GM12878 (cell line): ENCODE results near the gene TAAR9. TPM values are rescaled to one million over a fixed set of nuclear protein-coding genes. Genes with fewer than 3 reads are reported as not detected.

Experiments
- ATAC-seq: fragments of 200-7000 bp; cut with Tn5 transposase; 3 replicates; pipeline ENCODE4 v1.9.1; 2020; ENCODE audit warnings: mild to moderate bottlenecking, moderate library complexity
- BruUV-seq: library from RNA; stranded (reverse); fragments of 400-500 nt; replicated peaks from 2 replicates; lab custom pipeline; 2021; lab: Mats Ljungman, UMichigan
- CTCF ChIA-PET: fragments of 300-600 bp; sonication (Branson Sonifier 250); formaldehyde crosslinking; extraction: SDS; loops from one replicate; lab custom pipeline; 2021; ENCODE audit warnings: inconsistent platforms; lab: Yijun Ruan, JAX
- POLR2A ChIA-PET: fragments of 350-600 bp; formaldehyde crosslinking; extraction: SDS; loops from one replicate; lab custom pipeline; 2021; ENCODE audit warnings: inconsistent platforms; lab: Charles Lee
- RAD21 ChIA-PET: fragments of 300-600 bp; sonication (Branson Sonifier 250); formaldehyde crosslinking; loops from one replicate; lab custom pipeline; 2023; ENCODE audit warnings: antibody characterized with exemption; ENCODE audit not compliant: unreplicated experiment; lab: Charles Lee
- SMC1A ChIA-PET: fragments of 300-600 bp; sonication (Branson Sonifier 250); formaldehyde crosslinking; loops from one replicate; lab custom pipeline; 2023; ENCODE audit not compliant: unreplicated experiment, uncharacterized antibody; lab: Charles Lee
- DNase-seq: peaks from one replicate; pipeline ENCODE4 v3.0.0-alpha.2; 2011; ENCODE audit warnings: low read depth, low spot score
- FAIRE-seq: peaks from 3 replicates; lab custom pipeline; 2011; peaks lifted over from hg19 to GRCh38; lab: Jason Lieb, UNC
- H2AFZ ChIP-seq: 2 replicates; pipeline ENCODE4 v1.6.0; 2011; ENCODE audit warnings: low read depth, low read length, control low read depth; ENCODE audit not compliant: control insufficient read depth
- H3K27ac ChIP-seq: 2 replicates; pipeline ENCODE4 v1.5.1; 2011; ENCODE audit warnings: control low read depth; ENCODE audit not compliant: control insufficient read depth, insufficient read depth
- H3K27me3 ChIP-seq, 2 experiments: replicated peaks in 1 of 2; 2 replicates each; pipeline versions ENCODE4 v1.6.0 to v1.6.1; 2011; ENCODE audit warnings: low read length in 1 of 2; ENCODE audit not compliant: control insufficient read depth in 2 of 2, insufficient read depth in 2 of 2
- H3K36me3 ChIP-seq, 2 experiments: 2 replicates each; pipeline ENCODE4 v1.5.1; 2011; ENCODE audit warnings: low read length in 1 of 2; ENCODE audit not compliant: control insufficient read depth in 2 of 2, insufficient read depth in 2 of 2
- H3K4me1 ChIP-seq: 2 replicates; pipeline ENCODE4 v1.6.1; 2011; ENCODE audit warnings: mild to moderate bottlenecking, low read length, moderate library complexity, mixed read lengths; ENCODE audit not compliant: control insufficient read depth, insufficient read depth
- H3K4me2 ChIP-seq: 2 replicates; pipeline ENCODE4 v1.6.0; 2011; ENCODE audit warnings: control low read depth; ENCODE audit not compliant: control insufficient read depth, insufficient read depth
- H3K4me3 ChIP-seq: fragments of 200-600 bp; sonication (generic); 2 replicates; pipeline ENCODE4 v1.5.1; 2016
- H3K79me2 ChIP-seq: 2 replicates; pipeline ENCODE4 v1.6.0; 2011; ENCODE audit warnings: low read length; ENCODE audit not compliant: control insufficient read depth, insufficient read depth
- H3K9ac ChIP-seq: 2 replicates; pipeline ENCODE4 v1.8.0; 2011; ENCODE audit warnings: low read length, control low read depth, mixed read lengths; ENCODE audit not compliant: control insufficient read depth, insufficient read depth
- H3K9me3 ChIP-seq: replicated peaks from 3 replicates; pipeline ENCODE4 v1.5.1; 2011; ENCODE audit warnings: mild to moderate bottlenecking, low read length; ENCODE audit not compliant: control insufficient read depth, insufficient read depth
- H4K20me1 ChIP-seq: 2 replicates; pipeline ENCODE4 v1.6.0; 2011; ENCODE audit not compliant: control insufficient read depth, insufficient read depth
- CHD4 ChIP-seq: fragments of 200-600 bp; sonication (generic); IDR thresholded peaks from 2 replicates; pipeline ENCODE4 v1.6.1; 2016; ENCODE audit warnings: mild to moderate bottlenecking
- MYC ChIP-seq: IDR thresholded peaks from 2 replicates; pipeline ENCODE4 v1.6.1; 2011; ENCODE audit warnings: mild to moderate bottlenecking, low read length, moderate library complexity, inconsistent platforms; ENCODE audit not compliant: insufficient read depth, insufficient replicate concordance, insufficient read length, severe bottlenecking
- PML ChIP-seq: IDR thresholded peaks from 2 replicates; pipeline ENCODE4 v1.6.1; 2012; ENCODE audit warnings: low read length, inconsistent platforms
- POU2F2 ChIP-seq: IDR thresholded peaks from 3 replicates; pipeline ENCODE4 v1.6.1; 2011; ENCODE audit warnings: low read depth, mild to moderate bottlenecking, low read length, borderline replicate concordance
- RAD21 ChIP-seq: IDR thresholded peaks from 2 replicates; pipeline ENCODE4 v1.6.1; 2011; ENCODE audit warnings: mild to moderate bottlenecking, low read depth, low read length, moderate library complexity; ENCODE audit not compliant: insufficient read depth
- RUNX3 ChIP-seq: IDR thresholded peaks from 2 replicates; pipeline ENCODE4 v1.6.1; 2012; ENCODE audit warnings: low read length, inconsistent platforms
- SMC3 ChIP-seq: IDR thresholded peaks from 2 replicates; pipeline ENCODE4 v1.6.1; 2011; ENCODE audit warnings: low read length, improper control_type of control experiment, borderline replicate concordance
- SPI1 ChIP-seq: IDR thresholded peaks from 2 replicates; pipeline ENCODE4 v1.6.1; 2011; ENCODE audit warnings: low read depth, mild to moderate bottlenecking, low read length, moderate library complexity, borderline replicate concordance; ENCODE audit not compliant: insufficient read depth
- YY1 ChIP-seq: IDR thresholded peaks from 2 replicates; pipeline ENCODE4 v1.6.1; 2011; ENCODE audit warnings: low read depth, mild to moderate bottlenecking, low read length
- ZZZ3 ChIP-seq: IDR thresholded peaks from 2 replicates; pipeline ENCODE4 v1.6.1; 2011; ENCODE audit warnings: low read depth; ENCODE audit not compliant: control insufficient read depth, insufficient read length
- WGBS: methylation state at CpG from one replicate; pipeline ENCODE4 v1.1.6; 2016; ENCODE audit warnings: low lambda C conversion rate; ENCODE audit not compliant: insufficient replicate concordance, insufficient coverage; ENCODE audit errors: missing lambda C conversion rate; 5-methylcytosine and 5-hydroxymethylcytosine counted together
- in situ Hi-C: fragments of 300-500 bp; cut with MboI; formaldehyde crosslinking; loops from 9 replicates; pipeline ENCODE4 v1.14.3; 2018; ENCODE audit warnings: mixed read lengths
- intact Hi-C: fragments of 100-400 bp; cut with micrococcal nuclease; formaldehyde crosslinking; loops from one replicate; pipeline ENCODE4 v1.14.2; 2022; ENCODE audit not compliant: unreplicated experiment
- polyA plus RNA-seq, 11 experiments: library from polyadenylated mRNA; depleted of rRNA in 4 of 11; unstranded in 6 of 11; stranded (reverse) in 5 of 11; fragments of >200 nt; fragmentation: Nextera tagmentation in 4 of 11; fragmentation: Illumina TruSeq in 1 of 11; extraction: Ambion mirVana in 4 of 11; extraction: Trizol in 1 of 11; gene quantifications; 1 replicate in 1 of 11; 2 replicates in 10 of 11; pipeline versions ENCODE4 v1.2.1 to v1.2.3, GENCODE V29; 2011 to 2016; ENCODE audit warnings: inconsistent platforms in 2 of 11, missing spikeins in 2 of 11, low read depth in 1 of 11
- total RNA-seq, 4 experiments: library from RNA; depleted of rRNA in 3 of 4; stranded (reverse); fragments of >200 nt in 3 of 4; fragmentation: Illumina TruSeq in 1 of 4; extraction: Trizol in 1 of 4; gene quantifications; 2 replicates each; pipeline versions ENCODE4 v1.2.1 to v1.2.3, GENCODE V29; 2013 to 2021
- TF ChIP-seq, protein P1 (sequence below): IDR thresholded peaks from 2 replicates; pipeline ENCODE4 v1.6.1; 2012; ENCODE audit warnings: low read depth, low read length, improper control_type of control experiment
- TF ChIP-seq, protein P2 (sequence below): fragments of 450-650 bp; IDR thresholded peaks from 2 replicates; pipeline ENCODE4 v1.6.1; 2017; ENCODE audit warnings: low read depth, mild to moderate bottlenecking, moderate library complexity
- TF ChIP-seq, protein P3 (sequence below), 3 experiments: IDR thresholded peaks in 2 of 3; conservative IDR thresholded peaks in 1 of 3; 2 replicates each; pipeline ENCODE4 v1.5.1; 2011; ENCODE audit warnings: low read depth in 3 of 3, low read length in 3 of 3, mild to moderate bottlenecking in 3 of 3, control low read depth in 2 of 3, moderate library complexity in 2 of 3, inconsistent platforms in 1 of 3, mixed read lengths in 1 of 3; ENCODE audit not compliant: control insufficient read depth in 2 of 3, insufficient read depth in 1 of 3; ENCODE audit errors: extremely low read depth in 1 of 3

TAAR9 gene
- total and polyA plus RNA-seq, 10 of the 15 experiments (the other 5 are each of a cell fraction or from before 2014, with no cell fraction given): not detected

GRCh38 chr6:132530293-132530974 is 7.6 kb upstream of the TAAR9 start:
- Histone ChIP-seq H2AFZ (no peak overlapping the region), H3K4me3 (no peak overlapping the region), H3K9me3 (no peaks in the 10 kb centered on the region), H3K36me3 (no peaks in the 10 kb centered on the region), H3K79me2 (no peaks in the 10 kb centered on the region), H4K20me1 (no peaks in the 10 kb centered on the region), H3K9ac (no peak overlapping the region), H3K27me3 (no peaks in the 10 kb centered on the region; a peak in 1 of 4 replicates), H3K4me1 (no peaks in the 10 kb centered on the region), H3K4me2 (no peak overlapping the region), H3K27ac (no peak overlapping the region)
- ChIA-PET RAD21 (interaction anchor here (0.6 to 1.0 kb wide), 5 partner anchors 13 to 293 kb away, joined by 3 to 4 read pairs (median 4); no protein-coding TSS in a partner anchor), SMC1A (interaction anchor here (0.6 to 1.9 kb wide), 11 partner anchors 10 to 290 kb away, joined by 3 to 10 read pairs (median 3); partner anchors contain the start of gene SLC18B1), CTCF (interaction anchor here (0.6 to 3.0 kb wide), 24 partner anchors 8 to 1386 kb away, joined by 3 to 14 read pairs (median 5); partner anchors contain the start of genes SLC18B1 and STX7), POLR2A (no interaction called here)
- in situ Hi-C loops: no loop called here
- intact Hi-C loops: loop anchor here (1.0 to 10.0 kb wide), 5 partner anchors 138 to 433 kb away; partner anchors contain the start of gene SLC18B1
- ATAC-seq (peak; percentile 96), FAIRE-seq (peak; percentile 71), DNase-seq (peak; percentile 21)
- TF ChIP-seq, protein P1, sequence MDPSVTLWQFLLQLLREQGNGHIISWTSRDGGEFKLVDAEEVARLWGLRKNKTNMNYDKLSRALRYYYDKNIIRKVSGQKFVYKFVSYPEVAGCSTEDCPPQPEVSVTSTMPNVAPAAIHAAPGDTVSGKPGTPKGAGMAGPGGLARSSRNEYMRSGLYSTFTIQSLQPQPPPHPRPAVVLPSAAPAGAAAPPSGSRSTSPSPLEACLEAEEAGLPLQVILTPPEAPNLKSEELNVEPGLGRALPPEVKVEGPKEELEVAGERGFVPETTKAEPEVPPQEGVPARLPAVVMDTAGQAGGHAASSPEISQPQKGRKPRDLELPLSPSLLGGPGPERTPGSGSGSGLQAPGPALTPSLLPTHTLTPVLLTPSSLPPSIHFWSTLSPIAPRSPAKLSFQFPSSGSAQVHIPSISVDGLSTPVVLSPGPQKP: no peak
- TF ChIP-seq SMC3 (peak; percentile 53; the same call in 1 of the 2 replicates), POU2F2 (no peak), RAD21 (peak; percentile 91), RUNX3 (no peak), SPI1 (no peak), MYC (no peak), CHD4 (no peak), PML (no peak), YY1 (0 out of 2 replicates have a peak, but pooled peaks have one; percentile 13), ZZZ3 (no peak)
- TF ChIP-seq, protein P2, sequence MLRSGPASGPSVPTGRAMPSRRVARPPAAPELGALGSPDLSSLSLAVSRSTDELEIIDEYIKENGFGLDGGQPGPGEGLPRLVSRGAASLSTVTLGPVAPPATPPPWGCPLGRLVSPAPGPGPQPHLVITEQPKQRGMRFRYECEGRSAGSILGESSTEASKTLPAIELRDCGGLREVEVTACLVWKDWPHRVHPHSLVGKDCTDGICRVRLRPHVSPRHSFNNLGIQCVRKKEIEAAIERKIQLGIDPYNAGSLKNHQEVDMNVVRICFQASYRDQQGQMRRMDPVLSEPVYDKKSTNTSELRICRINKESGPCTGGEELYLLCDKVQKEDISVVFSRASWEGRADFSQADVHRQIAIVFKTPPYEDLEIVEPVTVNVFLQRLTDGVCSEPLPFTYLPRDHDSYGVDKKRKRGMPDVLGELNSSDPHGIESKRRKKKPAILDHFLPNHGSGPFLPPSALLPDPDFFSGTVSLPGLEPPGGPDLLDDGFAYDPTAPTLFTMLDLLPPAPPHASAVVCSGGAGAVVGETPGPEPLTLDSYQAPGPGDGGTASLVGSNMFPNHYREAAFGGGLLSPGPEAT: no peak
- TF ChIP-seq, protein P3, sequence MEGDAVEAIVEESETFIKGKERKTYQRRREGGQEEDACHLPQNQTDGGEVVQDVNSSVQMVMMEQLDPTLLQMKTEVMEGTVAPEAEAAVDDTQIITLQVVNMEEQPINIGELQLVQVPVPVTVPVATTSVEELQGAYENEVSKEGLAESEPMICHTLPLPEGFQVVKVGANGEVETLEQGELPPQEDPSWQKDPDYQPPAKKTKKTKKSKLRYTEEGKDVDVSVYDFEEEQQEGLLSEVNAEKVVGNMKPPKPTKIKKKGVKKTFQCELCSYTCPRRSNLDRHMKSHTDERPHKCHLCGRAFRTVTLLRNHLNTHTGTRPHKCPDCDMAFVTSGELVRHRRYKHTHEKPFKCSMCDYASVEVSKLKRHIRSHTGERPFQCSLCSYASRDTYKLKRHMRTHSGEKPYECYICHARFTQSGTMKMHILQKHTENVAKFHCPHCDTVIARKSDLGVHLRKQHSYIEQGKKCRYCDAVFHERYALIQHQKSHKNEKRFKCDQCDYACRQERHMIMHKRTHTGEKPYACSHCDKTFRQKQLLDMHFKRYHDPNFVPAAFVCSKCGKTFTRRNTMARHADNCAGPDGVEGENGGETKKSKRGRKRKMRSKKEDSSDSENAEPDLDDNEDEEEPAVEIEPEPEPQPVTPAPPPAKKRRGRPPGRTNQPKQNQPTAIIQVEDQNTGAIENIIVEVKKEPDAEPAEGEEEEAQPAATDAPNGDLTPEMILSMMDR (IDR thresholded peaks at IDR 0.05 in 2 of 3, conservative IDR thresholded peaks at IDR 0.05 in 1 of 3; ENCODE audit: control insufficient read depth in 2 of 3, extremely low read depth in 1 of 3, insufficient read depth in 1 of 3, low read depth in 3 of 3, low read length in 3 of 3): peak; percentile 57 to 74 (median 60); a peak in 5 of 6 replicates
- BruUV-seq: no TSS peak
- WGBS: 1% methylated on average over 5 of the region's 9 CpGs
